ENCODE measurements around the gene TP53AIP1.

TP53AIP1 gene, protein sequence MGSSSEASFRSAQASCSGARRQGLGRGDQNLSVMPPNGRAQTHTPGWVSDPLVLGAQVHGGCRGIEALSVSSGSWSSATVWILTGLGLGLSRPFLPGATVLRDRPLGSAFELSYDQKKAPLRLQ

DNA sequence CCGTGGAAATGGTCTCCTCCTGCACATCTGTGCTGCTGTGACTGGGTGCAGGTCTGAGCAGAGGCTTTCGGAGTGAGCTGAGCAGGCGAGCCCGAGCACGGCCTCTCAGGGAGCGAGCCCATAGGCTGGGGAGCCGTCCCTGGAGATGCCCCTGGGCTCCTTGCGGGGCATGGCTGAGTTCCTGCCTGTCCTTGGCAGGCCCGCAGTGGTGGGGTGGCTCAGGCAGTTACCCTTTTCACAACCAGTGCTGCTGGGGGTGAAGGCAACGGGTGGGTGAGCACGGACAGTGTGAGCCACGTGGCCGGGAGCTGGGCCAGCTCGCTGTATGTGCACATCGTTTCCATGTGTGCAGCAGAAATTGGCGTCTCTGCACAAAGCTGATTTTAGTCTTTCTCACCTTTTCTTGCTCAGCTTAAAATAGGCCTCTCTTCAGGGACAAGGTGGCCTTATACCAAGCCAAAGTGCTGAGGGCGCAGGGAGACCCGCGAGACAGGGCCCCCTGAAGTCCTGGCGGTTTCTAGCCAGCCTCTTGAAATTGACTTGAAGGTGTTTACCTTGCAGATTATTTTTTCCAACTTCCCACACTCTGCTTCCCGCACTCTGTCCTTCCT is at the start of gene TP53AIP1:
TSS of gene TP53AIP1 (minus strand) at position 55 of the 611 bp plus-strand sequence. CDS start 5,053 bp downstream, outside the sequence.
- DNase-seq (ENCODE audit: low read depth): no peak
- TF ChIP-seq, protein P1, sequence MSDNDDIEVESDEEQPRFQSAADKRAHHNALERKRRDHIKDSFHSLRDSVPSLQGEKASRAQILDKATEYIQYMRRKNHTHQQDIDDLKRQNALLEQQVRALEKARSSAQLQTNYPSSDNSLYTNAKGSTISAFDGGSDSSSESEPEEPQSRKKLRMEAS (IDR thresholded peaks at IDR 0.05; ENCODE audit: low read depth, low read length): no peak
- TF ChIP-seq, protein P2, sequence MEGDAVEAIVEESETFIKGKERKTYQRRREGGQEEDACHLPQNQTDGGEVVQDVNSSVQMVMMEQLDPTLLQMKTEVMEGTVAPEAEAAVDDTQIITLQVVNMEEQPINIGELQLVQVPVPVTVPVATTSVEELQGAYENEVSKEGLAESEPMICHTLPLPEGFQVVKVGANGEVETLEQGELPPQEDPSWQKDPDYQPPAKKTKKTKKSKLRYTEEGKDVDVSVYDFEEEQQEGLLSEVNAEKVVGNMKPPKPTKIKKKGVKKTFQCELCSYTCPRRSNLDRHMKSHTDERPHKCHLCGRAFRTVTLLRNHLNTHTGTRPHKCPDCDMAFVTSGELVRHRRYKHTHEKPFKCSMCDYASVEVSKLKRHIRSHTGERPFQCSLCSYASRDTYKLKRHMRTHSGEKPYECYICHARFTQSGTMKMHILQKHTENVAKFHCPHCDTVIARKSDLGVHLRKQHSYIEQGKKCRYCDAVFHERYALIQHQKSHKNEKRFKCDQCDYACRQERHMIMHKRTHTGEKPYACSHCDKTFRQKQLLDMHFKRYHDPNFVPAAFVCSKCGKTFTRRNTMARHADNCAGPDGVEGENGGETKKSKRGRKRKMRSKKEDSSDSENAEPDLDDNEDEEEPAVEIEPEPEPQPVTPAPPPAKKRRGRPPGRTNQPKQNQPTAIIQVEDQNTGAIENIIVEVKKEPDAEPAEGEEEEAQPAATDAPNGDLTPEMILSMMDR (IDR thresholded peaks at IDR 0.05; ENCODE audit: low read depth, low read length): no peak
- no peak for TF ChIP-seq POLR2A (IDR thresholded peaks at IDR 0.05; ENCODE audit: extremely low read depth, insufficient read length)
- no peak for TF ChIP-seq MYC (IDR thresholded peaks at IDR 0.05; ENCODE audit: low read depth, low read length)
- H3K4me3 ChIP-seq (ENCODE audit: low read depth, low read length): no peak within 1 kb of the TSS

DNA sequence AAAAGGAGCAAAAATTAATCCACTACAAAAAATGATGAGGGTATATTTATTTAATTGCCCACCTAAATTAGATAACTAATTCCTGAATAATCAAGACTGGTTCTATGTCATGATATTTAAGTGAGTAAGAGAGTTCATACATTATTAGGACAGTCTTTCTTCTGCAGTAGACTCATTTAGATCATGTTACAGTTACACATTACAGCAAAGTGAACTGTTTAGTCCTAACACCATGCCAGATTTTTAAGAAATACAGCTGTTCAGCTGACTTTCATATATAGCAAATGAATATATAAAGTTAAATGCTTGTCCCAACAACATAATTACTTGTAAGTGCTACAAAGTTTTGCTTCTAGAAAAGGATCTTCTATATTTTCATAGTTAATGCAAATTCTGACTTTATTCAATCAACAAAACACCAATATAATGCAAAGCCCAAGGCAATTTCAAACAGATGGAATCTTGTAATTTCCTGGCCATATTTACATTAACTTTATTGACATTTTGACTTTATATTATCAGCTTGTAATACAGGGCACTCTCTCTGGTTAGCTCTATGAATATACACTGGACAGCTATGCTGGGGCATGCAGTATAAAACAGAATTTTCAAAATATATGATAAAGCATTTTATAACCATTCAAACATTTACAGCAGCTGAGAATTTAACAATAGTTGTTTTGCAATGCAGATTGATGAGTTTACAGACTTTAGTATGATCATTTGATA is 45.7 kb upstream of the TP53AIP1 start:
- DNase-seq (ENCODE audit: low read depth): no peak
- no peak overlapping the region for H3K4me3 ChIP-seq (ENCODE audit: low read depth, low read length)
- TF ChIP-seq, protein P2 (IDR thresholded peaks at IDR 0.05; ENCODE audit: low read depth, low read length): no peak
- TF ChIP-seq, protein P1 (IDR thresholded peaks at IDR 0.05; ENCODE audit: low read depth, low read length): no peak
- TF ChIP-seq MYC (IDR thresholded peaks at IDR 0.05; ENCODE audit: low read depth, low read length): no peak
- no peak for TF ChIP-seq POLR2A (IDR thresholded peaks at IDR 0.05; ENCODE audit: extremely low read depth, insufficient read length)

DNA sequence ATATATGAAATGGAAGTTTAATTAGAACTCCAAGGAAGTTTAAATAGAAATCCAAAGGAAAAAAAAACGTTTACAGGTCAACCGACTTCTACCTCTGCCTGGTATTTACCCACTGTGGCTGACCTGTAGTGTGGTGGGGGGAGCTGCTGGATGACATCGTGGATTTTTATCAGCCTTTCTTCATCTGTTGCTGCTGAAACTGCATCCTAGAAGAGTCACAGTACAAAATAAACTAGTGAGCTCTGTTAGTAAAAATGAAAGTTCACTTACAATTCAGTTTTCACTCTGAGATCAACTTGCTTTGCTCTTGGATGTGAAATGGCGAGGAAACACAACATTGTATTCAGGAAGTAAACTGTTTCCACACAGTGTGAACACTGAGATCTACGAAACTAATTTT is 43.2 kb upstream of the TP53AIP1 start:
- H3K4me3 ChIP-seq (ENCODE audit: low read depth, low read length): no peak overlapping the region
- TF ChIP-seq, protein P2 (IDR thresholded peaks at IDR 0.05; ENCODE audit: low read depth, low read length): no peak
- TF ChIP-seq MYC (IDR thresholded peaks at IDR 0.05; ENCODE audit: low read depth, low read length): no peak
- no peak for TF ChIP-seq POLR2A (IDR thresholded peaks at IDR 0.05; ENCODE audit: extremely low read depth, insufficient read length)
- TF ChIP-seq, protein P1 (IDR thresholded peaks at IDR 0.05; ENCODE audit: low read depth, low read length): no peak
- DNase-seq (ENCODE audit: low read depth): no peak

DNA sequence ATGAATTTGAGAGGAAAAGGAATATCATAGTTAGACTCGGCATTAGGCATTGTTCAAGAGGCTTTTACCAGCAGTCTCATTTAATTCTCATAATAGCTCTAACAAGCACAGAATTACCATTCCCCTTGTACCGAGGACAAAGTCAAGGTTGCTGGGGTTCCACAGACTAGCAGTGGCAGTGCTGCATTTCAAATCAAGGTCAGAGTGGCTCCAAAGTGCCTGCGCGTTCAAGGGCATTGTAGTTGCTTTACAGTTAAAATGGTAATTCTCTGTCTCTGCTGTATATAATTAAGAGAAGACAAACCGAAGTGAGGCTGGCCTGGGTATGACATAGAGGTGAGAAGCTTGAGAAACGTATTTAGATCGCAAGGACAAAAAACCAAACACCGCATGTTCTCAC is 40.4 kb upstream of the TP53AIP1 start:
- no peak overlapping the region for H3K4me3 ChIP-seq (ENCODE audit: low read depth, low read length)
- no peak for TF ChIP-seq MYC (IDR thresholded peaks at IDR 0.05; ENCODE audit: low read depth, low read length)
- TF ChIP-seq POLR2A (IDR thresholded peaks at IDR 0.05; ENCODE audit: extremely low read depth, insufficient read length): no peak
- TF ChIP-seq, protein P2 (IDR thresholded peaks at IDR 0.05; ENCODE audit: low read depth, low read length): no peak
- TF ChIP-seq, protein P1 (IDR thresholded peaks at IDR 0.05; ENCODE audit: low read depth, low read length): no peak
- no peak for DNase-seq (ENCODE audit: low read depth)

DNA sequence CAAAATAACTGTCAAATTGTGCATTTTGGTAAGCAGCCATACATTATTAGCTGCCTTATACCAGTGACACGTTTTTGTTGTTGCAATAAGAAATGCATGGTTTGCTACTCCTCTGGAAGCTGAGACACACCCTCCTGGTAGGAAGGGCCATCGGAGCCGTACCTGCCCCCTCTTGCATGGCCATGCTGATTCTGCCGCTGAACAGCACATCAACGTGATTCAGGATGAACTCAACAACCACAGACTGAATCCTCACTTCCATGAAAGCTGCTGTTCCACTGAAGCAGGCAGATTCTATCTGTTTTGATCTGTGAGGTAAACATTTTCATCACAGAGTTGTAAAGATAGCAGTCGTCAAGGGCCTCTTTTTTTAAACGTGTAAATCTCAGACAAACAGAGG is 38.6 kb upstream of the TP53AIP1 start:
- no peak overlapping the region for H3K4me3 ChIP-seq (ENCODE audit: low read depth, low read length)
- DNase-seq (ENCODE audit: low read depth): no peak
- TF ChIP-seq POLR2A (IDR thresholded peaks at IDR 0.05; ENCODE audit: extremely low read depth, insufficient read length) (no peak), MYC (IDR thresholded peaks at IDR 0.05; ENCODE audit: low read depth, low read length) (no peak)
- TF ChIP-seq, protein P1 (IDR thresholded peaks at IDR 0.05; ENCODE audit: low read depth, low read length): no peak
- TF ChIP-seq, protein P2 (IDR thresholded peaks at IDR 0.05; ENCODE audit: low read depth, low read length): no peak
